ENCODE data around the gene RLN2.

Gene RLN2

DNA sequence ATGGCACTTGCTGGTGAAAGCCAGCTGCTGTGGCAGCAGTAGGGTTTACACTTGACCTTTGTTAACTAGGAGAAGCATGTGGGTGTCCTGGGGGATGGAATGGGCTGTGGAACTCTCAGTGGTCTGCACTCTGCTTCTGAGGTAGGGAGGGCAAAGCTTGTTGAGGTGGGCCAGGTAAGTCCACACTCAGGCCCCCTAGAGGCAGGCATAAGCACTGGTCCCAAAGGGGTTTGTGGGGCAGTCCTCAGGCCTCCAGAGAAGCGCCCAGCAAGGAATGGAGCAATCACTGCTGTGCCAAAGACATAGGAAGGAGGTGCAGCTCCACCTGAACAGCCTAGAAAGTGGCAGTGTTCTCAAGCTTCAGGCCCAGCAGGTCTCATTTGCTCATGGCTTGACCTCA is 38.6 kb downstream of the RLN2 start:
- DNase-seq = no peak

DNA sequence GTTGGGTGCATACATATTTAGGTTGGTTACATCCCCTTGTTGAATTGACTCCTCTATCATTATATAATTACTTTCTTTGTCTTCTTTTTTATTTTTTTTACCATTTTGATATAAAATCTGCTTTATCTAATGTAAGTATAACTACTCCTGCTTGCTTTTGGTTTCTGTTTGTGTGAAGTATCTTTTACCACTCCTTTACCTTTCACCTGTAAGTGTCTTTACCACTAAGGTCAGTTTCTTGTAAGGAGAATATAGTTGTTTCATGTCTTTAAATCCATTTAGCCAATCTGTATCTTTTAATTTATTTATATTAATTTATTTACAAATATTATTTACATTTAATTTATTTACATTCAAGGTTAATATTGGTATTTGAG is 40.3 kb downstream of the RLN2 start:
- no peak for DNase-seq

DNA sequence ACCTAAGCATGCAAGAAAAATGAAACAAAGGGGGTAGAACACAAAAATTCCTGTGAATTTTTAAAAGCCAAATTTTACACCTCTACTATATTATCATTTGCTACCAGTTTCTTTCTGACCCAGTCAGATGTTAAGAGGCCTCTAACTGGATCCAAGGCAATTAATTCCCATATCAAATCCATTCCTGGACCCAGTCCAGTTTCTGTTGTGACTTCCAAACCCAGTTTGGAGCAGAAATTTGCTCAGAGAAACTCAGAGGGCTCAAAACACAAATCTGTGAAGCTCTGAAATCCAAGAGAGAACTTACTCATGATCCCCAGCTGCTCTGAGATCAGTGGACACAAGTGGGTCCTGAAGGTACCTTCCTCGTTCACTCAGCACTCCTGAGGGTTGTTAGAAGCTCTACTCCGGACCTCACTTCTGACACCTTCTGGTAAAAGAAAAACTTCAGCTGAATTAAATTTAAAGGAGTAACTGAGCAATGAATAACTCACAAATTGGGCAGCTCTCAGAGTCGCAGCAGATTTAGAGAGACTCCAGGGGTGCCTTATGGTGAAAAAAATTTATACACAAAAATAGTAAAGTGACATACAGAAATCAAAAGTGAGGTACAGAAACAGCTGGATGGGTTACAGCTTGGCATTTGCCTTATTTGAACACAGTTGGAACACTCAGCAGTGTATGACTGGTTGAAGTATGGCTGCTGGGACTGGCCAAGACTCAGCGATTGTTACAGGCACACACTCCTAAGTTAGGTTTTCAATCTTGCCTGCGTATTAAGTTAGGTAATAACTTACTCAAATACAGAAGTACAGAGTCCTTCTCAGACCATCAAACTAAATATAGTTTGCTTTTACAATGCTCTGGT is 40.9 kb downstream of the RLN2 start:
- no peak for DNase-seq
